Sigmoid colon (tissue), 7 donors: ENCODE measurements around the gene PLPP1. TPM values are rescaled to one million over a fixed set of nuclear protein-coding genes. Genes with fewer than 3 reads are reported as not detected.

Source experiments
- DNase-seq: peaks from one replicate; pipeline ENCODE4 v3.0.0-alpha.2; 2019
- H3K27ac ChIP-seq, 4 donors: fragments of 200-600 bp; sonication (generic); one replicate each; pipeline ENCODE4 v1.5.1; 2016 to 2019; ENCODE audit warnings: mild to moderate bottlenecking in 1 of 4
- H3K27me3 ChIP-seq, 3 donors: fragments of 200-600 bp; sonication (generic); one replicate each; pipeline ENCODE4 v1.5.1; 2019; ENCODE audit warnings: mild to moderate bottlenecking in 1 of 3
- H3K36me3 ChIP-seq, 4 donors: fragments of 200-600 bp; sonication (generic); one replicate each; pipeline ENCODE4 v1.5.1; 2016 to 2019
- H3K4me1 ChIP-seq, 4 donors: fragments of 200-600 bp; sonication (generic); one replicate each; pipeline ENCODE4 v1.5.1; 2017 to 2019
- H3K4me3 ChIP-seq, 4 donors: fragments of 200-600 bp; sonication (generic); one replicate each; pipeline ENCODE4 v1.5.1; 2017 to 2019; ENCODE audit warnings: mild to moderate bottlenecking in 2 of 4, moderate library complexity in 1 of 4
- H3K9me3 ChIP-seq, 4 donors: fragments of 200-600 bp in 3 of 4; sonication (generic) in 3 of 4; one replicate each; pipeline versions ENCODE4 v1.5.1 to v1.6.1; 2013 to 2019
- EP300 ChIP-seq, 4 donors: sonication (generic); formaldehyde crosslinking; IDR thresholded peaks; one replicate each; pipeline ENCODE4 v1.6.1; 2017; ENCODE audit warnings: antibody characterized with exemption in 4 of 4
- POLR2A ChIP-seq, 2 donors: fragments of 450-650 bp; IDR thresholded peaks; one replicate each; pipeline ENCODE4 v1.6.1; 2016; ENCODE audit warnings: antibody characterized with exemption in 2 of 2, mild to moderate bottlenecking in 2 of 2, moderate library complexity in 2 of 2
- POLR2AphosphoS5 ChIP-seq, 4 donors: sonication (generic); formaldehyde crosslinking; IDR thresholded peaks; one replicate each; pipeline ENCODE4 v1.6.1; 2017; ENCODE audit warnings: antibody characterized with exemption in 4 of 4
- WGBS, 2 donors: extraction: QIAGEN DNeasy Blood & Tissue Kit; methylation state at CpG; one replicate each; pipeline ENCODE4 v1.1.7; 2013; 5-methylcytosine and 5-hydroxymethylcytosine counted together
- intact Hi-C: fragments of 100-400 bp; cut with DNase I; formaldehyde crosslinking; loops from one replicate; pipeline ENCODE4 v1.15.1; 2023
- polyA plus RNA-seq, 3 donors: library from polyadenylated mRNA; stranded (reverse); fragments of 200-250 nt; gene quantifications; one replicate each; pipeline ENCODE4 v1.2.3, GENCODE V29; 2013
- total RNA-seq, 4 donors: library from RNA; depleted of rRNA; stranded (reverse); fragments of >200 nt; gene quantifications; one replicate each; pipeline ENCODE4 v1.1.0, GENCODE V29; 2016
- TF ChIP-seq, protein P1 (sequence below), 4 experiments: fragments of 450-650 bp in 3 of 4; fragments of 200-600 bp in 1 of 4; IDR thresholded peaks; one replicate each; pipeline ENCODE4 v1.5.1; 2016 to 2019; ENCODE audit warnings: antibody characterized with exemption in 4 of 4, mild to moderate bottlenecking in 3 of 4, moderate library complexity in 2 of 4
- donor health status: healthy with polysubstance abuse.
- donor health status: Bipolar disorder and iron deficiency.
- donor health status: healthy.

PLPP1 gene
- total and polyA plus RNA-seq, 7 donors, result 44.2 to 355 (median 264) TPM

DNA sequence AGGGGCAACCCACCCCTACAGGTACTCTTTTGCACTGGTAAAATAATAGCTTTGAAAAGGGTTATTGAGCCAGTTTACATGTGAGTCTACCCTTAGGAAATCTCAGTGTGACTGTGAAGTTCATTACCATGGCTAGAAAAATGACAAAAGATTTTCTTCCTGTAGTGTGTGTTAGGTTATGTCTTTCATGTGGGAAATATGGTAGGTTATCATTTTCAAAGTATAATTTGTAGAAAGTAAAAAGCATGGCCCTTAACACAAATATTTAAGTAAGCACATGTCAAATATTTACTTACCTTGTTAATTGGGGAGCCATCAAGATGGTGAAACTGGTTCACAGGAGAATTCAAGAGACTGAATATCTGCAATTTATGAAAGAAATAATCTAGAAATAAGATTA, 37.3 kb upstream of the PLPP1 start:
- intact Hi-C loops, result no loop called here
- Histone ChIP-seq H3K27ac (no peak overlapping the region), H3K27me3 (no peaks in the 10 kb centered on the region), H3K4me1 (peaks cover 0 to 32% (median 20%) of the 10 kb centered on the region in 4 donors), H3K9me3 (no peaks in the 10 kb centered on the region), H3K36me3 (no peaks in the 10 kb centered on the region), H3K4me3 (no peak overlapping the region)
- no peak for TF ChIP-seq POLR2A (IDR thresholded peaks at IDR 0.05)
- TF ChIP-seq, protein P1, sequence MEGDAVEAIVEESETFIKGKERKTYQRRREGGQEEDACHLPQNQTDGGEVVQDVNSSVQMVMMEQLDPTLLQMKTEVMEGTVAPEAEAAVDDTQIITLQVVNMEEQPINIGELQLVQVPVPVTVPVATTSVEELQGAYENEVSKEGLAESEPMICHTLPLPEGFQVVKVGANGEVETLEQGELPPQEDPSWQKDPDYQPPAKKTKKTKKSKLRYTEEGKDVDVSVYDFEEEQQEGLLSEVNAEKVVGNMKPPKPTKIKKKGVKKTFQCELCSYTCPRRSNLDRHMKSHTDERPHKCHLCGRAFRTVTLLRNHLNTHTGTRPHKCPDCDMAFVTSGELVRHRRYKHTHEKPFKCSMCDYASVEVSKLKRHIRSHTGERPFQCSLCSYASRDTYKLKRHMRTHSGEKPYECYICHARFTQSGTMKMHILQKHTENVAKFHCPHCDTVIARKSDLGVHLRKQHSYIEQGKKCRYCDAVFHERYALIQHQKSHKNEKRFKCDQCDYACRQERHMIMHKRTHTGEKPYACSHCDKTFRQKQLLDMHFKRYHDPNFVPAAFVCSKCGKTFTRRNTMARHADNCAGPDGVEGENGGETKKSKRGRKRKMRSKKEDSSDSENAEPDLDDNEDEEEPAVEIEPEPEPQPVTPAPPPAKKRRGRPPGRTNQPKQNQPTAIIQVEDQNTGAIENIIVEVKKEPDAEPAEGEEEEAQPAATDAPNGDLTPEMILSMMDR (IDR thresholded peaks at IDR 0.05), result no peak
- no peak for TF ChIP-seq EP300 (IDR thresholded peaks at IDR 0.05)
- TF ChIP-seq POLR2AphosphoS5 (IDR thresholded peaks at IDR 0.05), result no peak
- DNase-seq, result no peak

DNA sequence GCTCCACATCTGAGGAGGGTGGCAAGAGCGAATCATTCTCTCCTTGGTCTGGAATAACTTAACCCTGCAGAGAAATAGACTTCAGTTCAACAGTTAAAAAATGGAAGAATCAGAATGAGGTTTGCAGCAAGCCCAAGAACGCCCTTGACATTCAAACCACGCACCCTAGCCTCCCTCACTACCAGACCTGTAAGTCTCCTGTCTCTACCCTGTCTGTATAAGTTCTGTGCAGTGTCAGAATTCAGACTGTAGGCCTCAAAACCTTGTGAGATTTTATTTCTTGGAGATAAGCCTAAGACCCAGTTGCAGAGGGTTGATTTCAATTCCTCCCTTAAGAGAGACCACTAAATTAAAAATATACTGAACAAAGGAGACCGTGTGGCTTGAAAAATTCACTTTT, 35.8 kb upstream of the PLPP1 start:
- peaks cover 0 to 18% (median 13%) of the 10 kb centered on the region in 4 donors for H3K4me1 ChIP-seq
- H3K27me3 ChIP-seq, result no peaks in the 10 kb centered on the region
- 95 to 96% methylated on average over 4 of the region's 4 CpGs for WGBS, 2 donors
- TF ChIP-seq, protein P1 (IDR thresholded peaks at IDR 0.05), result no peak
- TF ChIP-seq POLR2AphosphoS5 (IDR thresholded peaks at IDR 0.05) (no peak), EP300 (IDR thresholded peaks at IDR 0.05) (no peak), POLR2A (IDR thresholded peaks at IDR 0.05) (no peak)
- H3K4me3 ChIP-seq, result no peak overlapping the region
- no peaks in the 10 kb centered on the region for H3K9me3 ChIP-seq
- H3K36me3 ChIP-seq, result no peaks in the 10 kb centered on the region
- H3K27ac ChIP-seq, result peak overlapping the region in 2 of 4 donors; percentile 44 to 67
- DNase-seq, result no peak
- intact Hi-C loops, result no loop called here

DNA sequence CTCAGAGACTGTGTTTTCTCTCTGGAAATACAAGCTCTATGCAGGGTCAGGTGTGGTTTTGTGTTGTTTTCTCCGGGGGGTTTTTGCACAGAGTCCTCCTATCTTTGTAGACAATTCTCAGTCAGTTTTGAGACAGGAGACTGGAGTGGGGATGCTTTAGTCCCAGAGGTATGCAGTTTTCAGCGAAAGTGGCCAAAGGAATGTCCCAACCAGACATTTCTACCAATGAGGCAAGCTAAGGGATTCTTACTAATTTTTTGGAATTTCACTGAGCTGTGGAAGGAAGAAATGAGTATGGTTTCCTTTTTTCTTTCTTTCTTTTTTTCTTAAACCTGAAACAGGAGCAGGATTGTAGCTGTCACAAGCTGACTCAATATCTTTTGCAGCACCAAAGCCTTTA, 35.3 kb upstream of the PLPP1 start:
- H3K36me3 ChIP-seq, result no peaks in the 10 kb centered on the region
- intact Hi-C loops, result no loop called here
- no peaks in the 10 kb centered on the region for H3K27me3 ChIP-seq
- H3K4me1 ChIP-seq, result peaks cover 0 to 18% (median 13%) of the 10 kb centered on the region in 4 donors
- peak overlapping the region in 2 of 4 donors; percentile 44 to 67 for H3K27ac ChIP-seq
- WGBS, 2 donors, result 86 to 92% methylated on average over 2 of the region's 2 CpGs
- TF ChIP-seq POLR2AphosphoS5 (IDR thresholded peaks at IDR 0.05), result no peak
- no peak for TF ChIP-seq EP300 (IDR thresholded peaks at IDR 0.05)
- TF ChIP-seq POLR2A (IDR thresholded peaks at IDR 0.05), result no peak
- no peak for DNase-seq
- H3K4me3 ChIP-seq, result no peak overlapping the region
- no peaks in the 10 kb centered on the region for H3K9me3 ChIP-seq

DNA sequence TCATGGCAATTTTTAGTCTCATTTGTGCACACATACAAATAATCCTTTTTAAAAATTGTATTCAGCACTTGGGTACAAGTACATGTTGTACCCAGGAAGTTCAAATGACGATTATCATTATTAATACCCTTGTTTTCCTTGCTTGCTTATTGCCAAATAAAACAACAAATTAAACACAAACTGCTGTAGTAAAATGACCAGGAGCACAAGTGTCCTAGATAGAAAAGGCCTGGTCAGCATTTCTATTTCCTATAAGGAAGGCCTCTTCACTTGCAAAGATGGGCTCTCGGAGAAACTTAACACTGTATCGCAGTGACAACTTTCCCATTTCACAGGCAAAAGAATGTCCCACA, 34.7 kb upstream of the PLPP1 start:
- H3K36me3 ChIP-seq, result no peaks in the 10 kb centered on the region
- no peak for DNase-seq
- TF ChIP-seq, protein P1 (IDR thresholded peaks at IDR 0.05), result no peak
- TF ChIP-seq POLR2A (IDR thresholded peaks at IDR 0.05) (no peak), POLR2AphosphoS5 (IDR thresholded peaks at IDR 0.05) (peak in 3 of 4 donors; percentile 27 to 42 (median 37)), EP300 (IDR thresholded peaks at IDR 0.05) (peak; percentile 33 to 72 (median 52))
- H3K27ac ChIP-seq, result peak overlapping the region in 2 of 4 donors; percentile 44 to 67
- H3K4me1 ChIP-seq, result peaks cover 0 to 18% (median 13%) of the 10 kb centered on the region in 4 donors
- 94% methylated on average over 3 of the region's 3 CpGs for WGBS, 2 donors
- intact Hi-C loops, result no loop called here
- H3K9me3 ChIP-seq, result no peaks in the 10 kb centered on the region
- H3K4me3 ChIP-seq, result peak overlapping the region in 1 of 4 donors; percentile 23
- no peaks in the 10 kb centered on the region for H3K27me3 ChIP-seq

DNA sequence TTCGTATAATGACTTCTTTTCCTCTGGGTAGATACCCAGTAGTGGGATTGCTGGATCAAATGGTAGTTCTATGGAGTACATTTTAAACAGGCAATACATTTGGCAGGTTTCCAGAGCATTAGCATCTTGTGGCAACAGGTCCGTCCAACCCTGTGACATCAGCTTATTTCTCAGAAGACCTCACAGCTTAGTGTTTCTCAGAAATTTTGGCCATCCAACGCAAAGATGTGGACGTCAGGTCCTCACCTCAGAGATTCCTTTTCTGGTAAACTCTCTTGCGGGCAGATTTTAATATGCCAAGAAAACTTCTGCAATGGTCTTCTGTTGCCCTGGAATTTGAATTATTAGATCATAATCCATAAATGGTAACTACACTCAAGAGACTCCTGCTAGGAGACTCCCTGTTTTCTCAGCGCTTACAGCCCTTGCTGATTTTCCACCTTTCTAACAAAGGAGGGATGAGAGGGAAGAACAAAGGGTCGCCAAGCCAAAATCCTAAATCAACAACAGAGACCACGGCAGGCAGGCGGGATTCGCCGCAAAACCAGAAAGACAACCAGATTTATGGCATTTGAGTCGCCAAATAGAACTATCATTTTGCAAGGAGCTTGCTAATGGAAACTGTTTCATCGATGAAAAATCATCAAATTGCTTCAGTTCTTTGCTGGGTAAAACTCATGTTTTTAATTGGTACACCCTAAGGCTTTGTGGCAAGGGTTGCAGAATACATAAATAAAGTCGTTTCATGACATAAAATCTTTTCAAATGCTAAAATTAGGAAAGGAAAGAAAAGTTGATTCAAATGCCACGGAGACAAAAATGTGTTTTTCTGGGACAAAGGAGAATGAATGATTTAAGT, 34.1 kb upstream of the PLPP1 start:
- H3K36me3 ChIP-seq, result no peaks in the 10 kb centered on the region
- H3K27me3 ChIP-seq, result no peaks in the 10 kb centered on the region
- no peak for DNase-seq
- WGBS, 2 donors, result 86% methylated on average over 15 of the region's 15 CpGs
- peak overlapping the region; percentile 38 to 67 (median 50) for H3K27ac ChIP-seq
- peaks cover 0 to 18% (median 13%) of the 10 kb centered on the region in 4 donors for H3K4me1 ChIP-seq
- no peaks in the 10 kb centered on the region for H3K9me3 ChIP-seq
- intact Hi-C loops, result no loop called here
- TF ChIP-seq EP300 (IDR thresholded peaks at IDR 0.05) (peak in 2 of 4 donors; percentile 60 to 81), POLR2A (IDR thresholded peaks at IDR 0.05) (no peak), POLR2AphosphoS5 (IDR thresholded peaks at IDR 0.05) (peak in 1 of 4 donors; percentile 23)
- peak overlapping the region in 1 of 4 donors; percentile 23 for H3K4me3 ChIP-seq
